GM12878 (cell line): ENCODE measurements around the gene SHMT2. TPM values are rescaled to one million over a fixed set of nuclear protein-coding genes. Genes with fewer than 3 reads are reported as not detected.

Experiments
- ATAC-seq: fragments of 200-7000 bp; cut with Tn5 transposase; 3 replicates; pipeline ENCODE4 v1.9.1; 2020; ENCODE audit warnings: mild to moderate bottlenecking, moderate library complexity
- BruUV-seq: library from RNA; stranded (reverse); fragments of 400-500 nt; replicated peaks from 2 replicates; lab custom pipeline; 2021; lab: Mats Ljungman, UMichigan
- CTCF ChIA-PET: fragments of 300-600 bp; sonication (Branson Sonifier 250); formaldehyde crosslinking; extraction: SDS; loops from one replicate; lab custom pipeline; 2021; ENCODE audit warnings: inconsistent platforms; lab: Yijun Ruan, JAX
- POLR2A ChIA-PET: fragments of 350-600 bp; formaldehyde crosslinking; extraction: SDS; loops from one replicate; lab custom pipeline; 2021; ENCODE audit warnings: inconsistent platforms; lab: Charles Lee
- RAD21 ChIA-PET: fragments of 300-600 bp; sonication (Branson Sonifier 250); formaldehyde crosslinking; loops from one replicate; lab custom pipeline; 2023; ENCODE audit warnings: antibody characterized with exemption; ENCODE audit not compliant: unreplicated experiment; lab: Charles Lee
- SMC1A ChIA-PET: fragments of 300-600 bp; sonication (Branson Sonifier 250); formaldehyde crosslinking; loops from one replicate; lab custom pipeline; 2023; ENCODE audit not compliant: unreplicated experiment, uncharacterized antibody; lab: Charles Lee
- DNase-seq: peaks from one replicate; pipeline ENCODE4 v3.0.0-alpha.2; 2011; ENCODE audit warnings: low read depth, low spot score
- FAIRE-seq: peaks from 3 replicates; lab custom pipeline; 2011; peaks lifted over from hg19 to GRCh38; lab: Jason Lieb, UNC
- H2AFZ ChIP-seq: 2 replicates; pipeline ENCODE4 v1.6.0; 2011; ENCODE audit warnings: low read depth, low read length, control low read depth; ENCODE audit not compliant: control insufficient read depth
- H3K27ac ChIP-seq: 2 replicates; pipeline ENCODE4 v1.5.1; 2011; ENCODE audit warnings: control low read depth; ENCODE audit not compliant: control insufficient read depth, insufficient read depth
- H3K27me3 ChIP-seq, 2 experiments: replicated peaks in 1 of 2; 2 replicates each; pipeline versions ENCODE4 v1.6.0 to v1.6.1; 2011; ENCODE audit warnings: low read length in 1 of 2; ENCODE audit not compliant: control insufficient read depth in 2 of 2, insufficient read depth in 2 of 2
- H3K36me3 ChIP-seq, 2 experiments: 2 replicates each; pipeline ENCODE4 v1.5.1; 2011; ENCODE audit warnings: low read length in 1 of 2; ENCODE audit not compliant: control insufficient read depth in 2 of 2, insufficient read depth in 2 of 2
- H3K4me1 ChIP-seq: 2 replicates; pipeline ENCODE4 v1.6.1; 2011; ENCODE audit warnings: mild to moderate bottlenecking, low read length, moderate library complexity, mixed read lengths; ENCODE audit not compliant: control insufficient read depth, insufficient read depth
- H3K4me2 ChIP-seq: 2 replicates; pipeline ENCODE4 v1.6.0; 2011; ENCODE audit warnings: control low read depth; ENCODE audit not compliant: control insufficient read depth, insufficient read depth
- H3K4me3 ChIP-seq: fragments of 200-600 bp; sonication (generic); 2 replicates; pipeline ENCODE4 v1.5.1; 2016
- H3K79me2 ChIP-seq: 2 replicates; pipeline ENCODE4 v1.6.0; 2011; ENCODE audit warnings: low read length; ENCODE audit not compliant: control insufficient read depth, insufficient read depth
- H3K9ac ChIP-seq: 2 replicates; pipeline ENCODE4 v1.8.0; 2011; ENCODE audit warnings: low read length, control low read depth, mixed read lengths; ENCODE audit not compliant: control insufficient read depth, insufficient read depth
- H3K9me3 ChIP-seq: replicated peaks from 3 replicates; pipeline ENCODE4 v1.5.1; 2011; ENCODE audit warnings: mild to moderate bottlenecking, low read length; ENCODE audit not compliant: control insufficient read depth, insufficient read depth
- H4K20me1 ChIP-seq: 2 replicates; pipeline ENCODE4 v1.6.0; 2011; ENCODE audit not compliant: control insufficient read depth, insufficient read depth
- ATF7 ChIP-seq: fragments of 450-650 bp; IDR thresholded peaks from 2 replicates; pipeline ENCODE4 v1.6.1; 2016; ENCODE audit warnings: low read depth, mild to moderate bottlenecking
- CEBPB ChIP-seq, 2 experiments: fragments of 150-350 bp in 1 of 2; IDR thresholded peaks; 2 replicates each; pipeline ENCODE4 v1.6.1; 2012 to 2014; ENCODE audit warnings: low read depth in 2 of 2, low read length in 2 of 2, borderline replicate concordance in 1 of 2, inconsistent platforms in 1 of 2
- E2F8 ChIP-seq: fragments of 450-650 bp; IDR thresholded peaks from 2 replicates; pipeline ENCODE4 v1.6.1; 2018; ENCODE audit warnings: mild to moderate bottlenecking, low read depth, moderate library complexity; ENCODE audit not compliant: partially characterized antibody
- ETV6 ChIP-seq, 2 experiments: fragments of 450-650 bp in 1 of 2; IDR thresholded peaks in 1 of 2; conservative IDR thresholded peaks in 1 of 2; 2 replicates each; pipeline ENCODE4 v1.6.1; 2014; ENCODE audit warnings: antibody characterized with exemption in 1 of 2, borderline replicate concordance in 1 of 2, low read depth in 1 of 2, mild to moderate bottlenecking in 1 of 2, moderate library complexity in 1 of 2
- LARP7 ChIP-seq: fragments of 450-650 bp; IDR thresholded peaks from 2 replicates; pipeline ENCODE4 v1.6.1; 2017; ENCODE audit warnings: mild to moderate bottlenecking
- MAX ChIP-seq: IDR thresholded peaks from 2 replicates; pipeline ENCODE4 v1.6.1; 2012; ENCODE audit warnings: low read depth, low read length, improper control_type of control experiment
- NKRF ChIP-seq: fragments of 450-650 bp; conservative IDR thresholded peaks from 2 replicates; pipeline ENCODE4 v1.6.1; 2017; ENCODE audit warnings: mild to moderate bottlenecking, moderate library complexity
- SP1 ChIP-seq: IDR thresholded peaks from one replicate; pipeline ENCODE4 v1.6.1; 2011; ENCODE audit warnings: low read depth, low read length
- STAT3 ChIP-seq: IDR thresholded peaks from 2 replicates; pipeline ENCODE4 v1.6.1; 2011; ENCODE audit warnings: low read depth, low read length, improper control_type of control experiment
- TCF12 ChIP-seq: IDR thresholded peaks from 2 replicates; pipeline ENCODE4 v1.6.1; 2011; ENCODE audit warnings: low read depth, mild to moderate bottlenecking, low read length
- WGBS: methylation state at CpG from one replicate; pipeline ENCODE4 v1.1.6; 2016; ENCODE audit warnings: low lambda C conversion rate; ENCODE audit not compliant: insufficient replicate concordance, insufficient coverage; ENCODE audit errors: missing lambda C conversion rate; 5-methylcytosine and 5-hydroxymethylcytosine counted together
- in situ Hi-C: fragments of 300-500 bp; cut with MboI; formaldehyde crosslinking; loops from 9 replicates; pipeline ENCODE4 v1.14.3; 2018; ENCODE audit warnings: mixed read lengths
- intact Hi-C: fragments of 100-400 bp; cut with micrococcal nuclease; formaldehyde crosslinking; loops from one replicate; pipeline ENCODE4 v1.14.2; 2022; ENCODE audit not compliant: unreplicated experiment
- polyA plus RNA-seq, 11 experiments: library from polyadenylated mRNA; depleted of rRNA in 4 of 11; unstranded in 6 of 11; stranded (reverse) in 5 of 11; fragments of >200 nt; fragmentation: Nextera tagmentation in 4 of 11; fragmentation: Illumina TruSeq in 1 of 11; extraction: Ambion mirVana in 4 of 11; extraction: Trizol in 1 of 11; gene quantifications; 1 replicate in 1 of 11; 2 replicates in 10 of 11; pipeline versions ENCODE4 v1.2.1 to v1.2.3, GENCODE V29; 2011 to 2016; ENCODE audit warnings: inconsistent platforms in 2 of 11, missing spikeins in 2 of 11, low read depth in 1 of 11
- total RNA-seq, 4 experiments: library from RNA; depleted of rRNA in 3 of 4; stranded (reverse); fragments of >200 nt in 3 of 4; fragmentation: Illumina TruSeq in 1 of 4; extraction: Trizol in 1 of 4; gene quantifications; 2 replicates each; pipeline versions ENCODE4 v1.2.1 to v1.2.3, GENCODE V29; 2013 to 2021

The SHMT2 gene
- total and polyA plus RNA-seq, 10 of the 15 experiments (the other 5 are each of a cell fraction or from before 2014, with no cell fraction given), result 57.0 to 292 (median 186) TPM

GRCh38 chr12:57199191-57199590 is 30.3 kb upstream of the SHMT2 start (continued):
- no peak for TF ChIP-seq E2F8

GRCh38 chr12:57200497-57200896 is 29.0 kb upstream of the SHMT2 start:
- in situ Hi-C loops, result no loop called here
- SMC1A ChIA-PET, result no interaction called here
- no peaks in the 10 kb centered on the region for H3K9me3 ChIP-seq
- no peak overlapping the region for H3K27ac ChIP-seq
- RAD21 ChIA-PET, result no interaction called here
- BruUV-seq, result no TSS peak
- CTCF ChIA-PET, result no interaction called here
- H3K4me1 ChIP-seq, result no peaks in the 10 kb centered on the region
- POLR2A ChIA-PET, result no interaction called here
- no peak overlapping the region for H3K4me2 ChIP-seq
- H3K27me3 ChIP-seq, result no peaks in the 10 kb centered on the region
- H2AFZ ChIP-seq, result no peak overlapping the region
- ATAC-seq, result no peak
- H4K20me1 ChIP-seq, result no peaks in the 10 kb centered on the region
- TF ChIP-seq LARP7, result no peak
- no peak for TF ChIP-seq CEBPB (IDR thresholded peaks at IDR 0.05; ENCODE audit: borderline replicate concordance in 1 of 2, low read depth in 2 of 2, low read length in 2 of 2)
- TF ChIP-seq STAT3, result no peak
- no peak for TF ChIP-seq MAX
- TF ChIP-seq TCF12, result no peak
- no peak for TF ChIP-seq ETV6 (conservative IDR thresholded peaks at IDR 0.05 in 1 of 2, IDR thresholded peaks at IDR 0.05 in 1 of 2; ENCODE audit: borderline replicate concordance in 1 of 2, low read depth in 1 of 2)
- TF ChIP-seq E2F8, result no peak
- TF ChIP-seq ATF7, result no peak
- no peak for TF ChIP-seq NKRF
- no peak for TF ChIP-seq SP1
- intact Hi-C loops, result no loop called here
- DNase-seq, result no peak
- 50% methylated on average over 15 of the region's 15 CpGs for WGBS
- H3K4me3 ChIP-seq, result no peak overlapping the region
- FAIRE-seq, result no peak
- no peaks in the 10 kb centered on the region for H3K36me3 ChIP-seq
- no peak overlapping the region for H3K9ac ChIP-seq
- H3K79me2 ChIP-seq, result no peaks in the 10 kb centered on the region
